ENCODE results near the gene TYMP. TPM values are rescaled to one million over a fixed set of nuclear protein-coding genes. Genes with fewer than 3 reads are reported as not detected.

The TYMP gene
- total and polyA plus RNA-seq, 2 of the 8 experiments (the other 6 are each of a cell fraction or from before 2014, with no cell fraction given): 0.43 to 0.48 TPM

DNA sequence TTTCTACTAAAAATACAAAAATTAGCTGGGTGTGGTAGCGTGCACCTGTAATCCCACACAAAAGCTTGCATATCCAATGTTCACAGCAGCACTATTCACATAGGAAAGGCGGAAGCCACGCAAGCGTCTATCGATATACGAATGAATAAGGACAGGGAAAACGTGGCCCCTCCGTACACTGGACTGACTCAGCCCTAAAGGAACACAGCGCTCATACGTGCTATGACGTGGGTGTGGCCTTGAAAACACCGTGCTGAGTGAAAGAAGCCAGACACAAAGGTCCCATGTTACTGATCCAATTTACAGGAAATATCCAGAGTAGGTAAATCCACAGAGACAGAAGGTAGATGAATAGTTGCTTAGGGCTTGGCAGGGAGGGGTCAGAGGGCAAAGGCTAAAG is 29.4 kb downstream of the TYMP start (continued):
- TF ChIP-seq EP300 (IDR thresholded peaks at IDR 0.05; ENCODE audit: borderline replicate concordance in 1 of 2, low read depth in 2 of 2, low read length in 2 of 2) (no peak), SRF (IDR thresholded peaks at IDR 0.05; ENCODE audit: low read depth, low read length) (no peak)
